OCI-LY3 (cell line): ENCODE measurements around the gene OR51V1.

Experiments used
- H2AFZ ChIP-seq: fragments of 200-600, 300-600 bp; shearing (Covaris generic); 2 replicates; pipeline ENCODE4 v1.6.0; 2014; ENCODE audit warnings: antibody characterized with exemption, low read depth, low read length
- H3K27ac ChIP-seq: fragments of 200-600, 300-600 bp; sonication (generic); 2 replicates; pipeline ENCODE4 v1.5.1; 2014; ENCODE audit warnings: mild to moderate bottlenecking, low read length, moderate library complexity, mixed read lengths
- H3K27me3 ChIP-seq: fragments of 200-600, 300-600 bp; sonication (generic); 2 replicates; pipeline ENCODE4 v1.6.1; 2014; ENCODE audit warnings: low read depth, low read length, mixed read lengths
- H3K36me3 ChIP-seq: fragments of 200-600, 300-600 bp; sonication (generic); replicated peaks from 2 replicates; pipeline ENCODE3; 2014; ENCODE audit warnings: low read depth, low read length, mixed read lengths
- H3K4me1 ChIP-seq: fragments of 300-600, 200-600 bp; sonication (generic); 2 replicates; pipeline ENCODE4 v1.6.1; 2014; ENCODE audit warnings: low read length, mixed read lengths
- H3K4me2 ChIP-seq: fragments of 200-600, 300-600 bp; sonication (generic); 2 replicates; pipeline ENCODE4 v1.6.1; 2014; ENCODE audit warnings: low read length, mixed read lengths
- H3K4me3 ChIP-seq: fragments of 300-600, 200-600 bp; sonication (generic); 2 replicates; pipeline ENCODE4 v1.5.1; 2014; ENCODE audit warnings: antibody characterized with exemption, mild to moderate bottlenecking, low read length, moderate library complexity
- H3K79me2 ChIP-seq: fragments of 300-600, 200-600 bp; shearing (Covaris generic); 2 replicates; pipeline ENCODE4 v1.6.1; 2014; ENCODE audit warnings: mild to moderate bottlenecking, low read length, mixed read lengths
- H3K9ac ChIP-seq: fragments of 300-600, 200-600 bp; shearing (Covaris generic); 2 replicates; pipeline ENCODE4 v1.6.0; 2014; ENCODE audit warnings: mild to moderate bottlenecking, low read length, moderate library complexity
- H3K9me3 ChIP-seq: fragments of 200-600, 300-600 bp; shearing (Covaris generic); 2 replicates; pipeline ENCODE4 v1.6.1; 2014; ENCODE audit warnings: low read length, mixed read lengths; ENCODE audit not compliant: insufficient read depth
- H4K20me1 ChIP-seq: fragments of 200-600, 300-600 bp; sonication (generic); 2 replicates; pipeline ENCODE4 v1.6.1; 2016; ENCODE audit warnings: low read length, mixed read lengths; ENCODE audit not compliant: insufficient read depth
- EZH2phosphoT487 ChIP-seq: fragments of 200-600 bp; shearing (Covaris generic); IDR thresholded peaks from 2 replicates; pipeline ENCODE4 v1.6.1; 2018; ENCODE audit warnings: antibody characterized with exemption, mixed run types, low read depth
- TF ChIP-seq, protein P1 (sequence below): fragments of 200-600, 300-600 bp; sonication (generic); IDR thresholded peaks from 2 replicates; pipeline ENCODE4 v1.5.1; 2014; ENCODE audit warnings: antibody characterized with exemption, low read length, low read depth

OR51V1 gene

DNA sequence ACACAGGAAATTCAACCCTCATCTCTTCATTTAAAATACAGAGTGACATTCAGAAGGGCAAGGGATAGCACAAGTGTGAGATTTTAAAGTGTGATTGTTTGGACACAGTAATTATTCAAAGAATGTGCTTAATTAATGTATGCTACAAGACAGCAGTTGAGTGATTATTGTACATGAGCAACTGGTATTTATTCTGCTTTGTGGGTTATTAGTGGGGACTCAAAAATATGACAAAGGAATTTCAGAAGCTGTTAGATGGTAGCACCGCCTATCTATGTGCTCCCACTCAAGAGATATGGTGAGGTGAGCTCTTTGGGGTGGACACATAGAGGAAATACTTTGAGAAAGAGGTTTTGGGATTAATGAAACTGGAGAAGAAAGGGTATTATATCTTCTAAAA is 39.6 kb upstream of the OR51V1 start:
- Histone ChIP-seq H3K4me1 (peaks cover 4% of the 10 kb centered on the region), H3K9me3 (no peaks in the 10 kb centered on the region), H3K27me3 (no peaks in the 10 kb centered on the region), H3K79me2 (no peaks in the 10 kb centered on the region), H4K20me1 (no peaks in the 10 kb centered on the region), H2AFZ (no peak overlapping the region), H3K9ac (no peak overlapping the region), H3K27ac (no peak overlapping the region), H3K4me2 (no peak overlapping the region), H3K36me3 (no peaks in the 10 kb centered on the region), H3K4me3 (no peak overlapping the region)
- no peak for TF ChIP-seq EZH2phosphoT487
- TF ChIP-seq, protein P1, sequence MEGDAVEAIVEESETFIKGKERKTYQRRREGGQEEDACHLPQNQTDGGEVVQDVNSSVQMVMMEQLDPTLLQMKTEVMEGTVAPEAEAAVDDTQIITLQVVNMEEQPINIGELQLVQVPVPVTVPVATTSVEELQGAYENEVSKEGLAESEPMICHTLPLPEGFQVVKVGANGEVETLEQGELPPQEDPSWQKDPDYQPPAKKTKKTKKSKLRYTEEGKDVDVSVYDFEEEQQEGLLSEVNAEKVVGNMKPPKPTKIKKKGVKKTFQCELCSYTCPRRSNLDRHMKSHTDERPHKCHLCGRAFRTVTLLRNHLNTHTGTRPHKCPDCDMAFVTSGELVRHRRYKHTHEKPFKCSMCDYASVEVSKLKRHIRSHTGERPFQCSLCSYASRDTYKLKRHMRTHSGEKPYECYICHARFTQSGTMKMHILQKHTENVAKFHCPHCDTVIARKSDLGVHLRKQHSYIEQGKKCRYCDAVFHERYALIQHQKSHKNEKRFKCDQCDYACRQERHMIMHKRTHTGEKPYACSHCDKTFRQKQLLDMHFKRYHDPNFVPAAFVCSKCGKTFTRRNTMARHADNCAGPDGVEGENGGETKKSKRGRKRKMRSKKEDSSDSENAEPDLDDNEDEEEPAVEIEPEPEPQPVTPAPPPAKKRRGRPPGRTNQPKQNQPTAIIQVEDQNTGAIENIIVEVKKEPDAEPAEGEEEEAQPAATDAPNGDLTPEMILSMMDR, result no peak

DNA sequence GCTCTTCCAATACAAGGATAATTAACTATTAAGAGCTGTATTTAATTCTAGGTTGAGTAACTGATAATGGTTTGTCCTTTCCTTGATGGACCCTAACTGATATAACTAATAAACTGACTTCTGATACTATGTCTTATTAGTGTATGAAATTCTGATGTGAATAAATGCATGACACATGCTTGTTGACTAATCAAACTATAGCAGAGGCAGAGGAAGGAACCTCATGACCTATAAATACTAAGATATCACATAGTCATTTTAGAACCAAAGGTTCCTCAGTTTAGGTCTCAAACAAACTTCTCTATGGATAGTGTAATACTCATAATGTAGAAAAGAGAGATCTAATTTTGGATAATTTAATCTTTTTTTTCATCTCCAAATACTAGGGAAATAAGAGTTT is 38.6 kb upstream of the OR51V1 start:
- no peak overlapping the region for H3K9ac ChIP-seq
- H3K79me2 ChIP-seq, result no peaks in the 10 kb centered on the region
- no peak overlapping the region for H3K4me3 ChIP-seq
- H4K20me1 ChIP-seq, result no peaks in the 10 kb centered on the region
- no peak overlapping the region for H3K4me2 ChIP-seq
- peaks cover 10% of the 10 kb centered on the region for H3K4me1 ChIP-seq
- H3K27me3 ChIP-seq, result no peaks in the 10 kb centered on the region
- TF ChIP-seq, protein P1, result no peak
- no peak for TF ChIP-seq EZH2phosphoT487
- no peak overlapping the region for H2AFZ ChIP-seq
- no peaks in the 10 kb centered on the region for H3K36me3 ChIP-seq
- H3K27ac ChIP-seq, result no peak overlapping the region
- H3K9me3 ChIP-seq, result no peaks in the 10 kb centered on the region

DNA sequence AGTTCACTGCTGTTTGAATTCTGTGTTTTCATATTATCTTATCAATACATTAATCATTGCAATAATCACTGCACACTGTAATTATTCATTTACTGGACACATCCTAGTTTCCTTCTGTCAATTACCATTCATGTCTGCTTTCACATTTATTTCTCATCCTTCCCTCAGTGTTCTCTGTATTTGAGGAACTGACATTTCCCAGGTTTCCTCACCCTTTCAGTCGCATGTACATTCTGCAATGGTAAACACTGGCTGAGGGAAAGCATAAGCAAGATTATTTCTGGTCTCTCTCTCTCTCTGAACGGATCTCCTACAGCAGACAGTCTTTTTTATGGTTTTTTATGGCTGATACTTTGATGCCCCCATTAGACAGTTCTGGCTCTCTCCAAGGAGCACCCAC is 38.0 kb upstream of the OR51V1 start:
- H3K4me3 ChIP-seq, result no peak overlapping the region
- no peaks in the 10 kb centered on the region for H3K27me3 ChIP-seq
- H3K36me3 ChIP-seq, result no peaks in the 10 kb centered on the region
- peaks cover 10% of the 10 kb centered on the region for H3K4me1 ChIP-seq
- no peak overlapping the region for H2AFZ ChIP-seq
- H3K27ac ChIP-seq, result no peak overlapping the region
- H3K9me3 ChIP-seq, result no peaks in the 10 kb centered on the region
- no peak for TF ChIP-seq EZH2phosphoT487
- TF ChIP-seq, protein P1, result no peak
- no peaks in the 10 kb centered on the region for H3K79me2 ChIP-seq
- no peak overlapping the region for H3K9ac ChIP-seq
- H3K4me2 ChIP-seq, result no peak overlapping the region
- no peaks in the 10 kb centered on the region for H4K20me1 ChIP-seq

DNA sequence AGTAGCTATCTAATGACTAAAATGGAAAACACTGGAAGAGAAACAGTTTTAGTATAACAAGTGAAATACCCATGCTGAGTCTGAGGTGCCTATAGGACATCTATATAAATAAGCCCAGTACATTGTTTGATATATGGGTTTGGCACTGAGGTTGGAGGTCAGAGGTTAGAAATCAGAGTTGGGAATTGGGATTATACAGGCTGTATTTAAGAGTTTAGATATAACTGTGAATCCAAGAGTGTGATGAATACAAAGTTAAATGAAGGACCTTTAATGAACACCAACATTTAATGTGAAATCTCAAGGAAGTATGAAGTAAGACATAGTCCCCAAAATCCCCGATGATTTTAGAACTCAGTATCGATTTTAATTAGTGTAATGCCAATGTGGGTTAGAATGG is 36.9 kb upstream of the OR51V1 start:
- no peak overlapping the region for H3K27ac ChIP-seq
- H3K27me3 ChIP-seq, result no peaks in the 10 kb centered on the region
- no peaks in the 10 kb centered on the region for H3K79me2 ChIP-seq
- no peak overlapping the region for H2AFZ ChIP-seq
- H3K36me3 ChIP-seq, result no peaks in the 10 kb centered on the region
- H3K9me3 ChIP-seq, result no peaks in the 10 kb centered on the region
- no peak overlapping the region for H3K4me2 ChIP-seq
- TF ChIP-seq, protein P1, result no peak
- TF ChIP-seq EZH2phosphoT487, result no peak
- no peak overlapping the region for H3K4me3 ChIP-seq
- no peaks in the 10 kb centered on the region for H4K20me1 ChIP-seq
- H3K4me1 ChIP-seq, result peaks cover 7% of the 10 kb centered on the region
- H3K9ac ChIP-seq, result no peak overlapping the region
